GM23248 (cell line): ENCODE measurements around the gene CLEC3B. TPM values are rescaled to one million over a fixed set of nuclear protein-coding genes. Genes with fewer than 3 reads are reported as not detected.

Experiments used
- DNase-seq: peaks from one replicate; pipeline ENCODE4 v3.0.0-alpha.2; 2015
- H2AFZ ChIP-seq: fragments of 200-600 bp; sonication (generic); 2 replicates; pipeline ENCODE4 v1.6.1; 2016; ENCODE audit warnings: antibody characterized with exemption
- H3F3A ChIP-seq: fragments of 200-600 bp; sonication (generic); 2 replicates; pipeline ENCODE4 v1.6.1; 2016; ENCODE audit warnings: mild to moderate bottlenecking, antibody characterized with exemption, mixed run types; ENCODE audit not compliant: insufficient read depth
- H3K27ac ChIP-seq: fragments of 200-600 bp; sonication (generic); 2 replicates; pipeline ENCODE4 v1.5.1; 2016; ENCODE audit warnings: mild to moderate bottlenecking
- H3K27me3 ChIP-seq: fragments of 200-600 bp; sonication (generic); replicated peaks from 2 replicates; pipeline ENCODE4 v1.6.1; 2016; ENCODE audit warnings: mild to moderate bottlenecking; ENCODE audit not compliant: insufficient read depth
- H3K36me3 ChIP-seq: fragments of 200-600 bp; sonication (generic); 2 replicates; pipeline ENCODE4 v1.6.1; 2016; ENCODE audit warnings: low read depth, mild to moderate bottlenecking
- H3K4me1 ChIP-seq: fragments of 200-600 bp; sonication (generic); 2 replicates; pipeline ENCODE4 v1.6.1; 2016; ENCODE audit warnings: mild to moderate bottlenecking; ENCODE audit not compliant: insufficient read depth
- H3K4me2 ChIP-seq: fragments of 200-600 bp; sonication (generic); one replicate; pipeline ENCODE4 v1.6.1; 2016; ENCODE audit warnings: mild to moderate bottlenecking; ENCODE audit not compliant: unreplicated experiment
- H3K4me3 ChIP-seq: fragments of 200-600 bp; sonication (generic); 2 replicates; pipeline ENCODE4 v1.5.1; 2016; ENCODE audit warnings: mild to moderate bottlenecking
- H3K79me2 ChIP-seq: fragments of 200-600 bp; sonication (generic); 2 replicates; pipeline ENCODE4 v1.6.1; 2016; ENCODE audit warnings: mild to moderate bottlenecking; ENCODE audit not compliant: insufficient read depth
- H3K9ac ChIP-seq: fragments of 200-600 bp; sonication (generic); 2 replicates; pipeline ENCODE4 v1.6.1; 2016; ENCODE audit warnings: mild to moderate bottlenecking
- H3K9me2 ChIP-seq: fragments of 200-600 bp; sonication (generic); 2 replicates; pipeline ENCODE4 v1.6.1; 2016; ENCODE audit warnings: mixed run types, mild to moderate bottlenecking, moderate library complexity; ENCODE audit not compliant: insufficient read depth
- H3K9me3 ChIP-seq: fragments of 200-600 bp; sonication (generic); one replicate; pipeline ENCODE4 v1.6.1; 2017; ENCODE audit warnings: low read depth
- H4K20me1 ChIP-seq: fragments of 200-600 bp; sonication (generic); 2 replicates; pipeline ENCODE4 v1.6.0; 2016; ENCODE audit not compliant: insufficient read depth
- EZH2 ChIP-seq: fragments of 200-600 bp; sonication (generic); IDR thresholded peaks from 2 replicates; pipeline ENCODE4 v1.6.1; 2018; ENCODE audit warnings: antibody characterized with exemption, mild to moderate bottlenecking; ENCODE audit not compliant: insufficient read depth, poor library complexity, severe bottlenecking
- EZH2phosphoT487 ChIP-seq: fragments of 200-600 bp; sonication (generic); IDR thresholded peaks from 2 replicates; pipeline ENCODE4 v1.6.1; 2018; ENCODE audit warnings: antibody characterized with exemption, moderate library complexity, mild to moderate bottlenecking, low read depth; ENCODE audit not compliant: insufficient read depth
- WGBS, 2 experiments: methylation state at CpG; one replicate each; pipeline ENCODE4 v1.1.6; 2015 to 2017; ENCODE audit warnings: low lambda C conversion rate in 2 of 2, low coverage in 1 of 2; ENCODE audit errors: missing lambda C conversion rate in 2 of 2; 5-methylcytosine and 5-hydroxymethylcytosine counted together
- in situ Hi-C: fragments of 300-500 bp; cut with MboI; formaldehyde crosslinking; loops from 2 replicates; pipeline ENCODE4 v1.15.0; 2020
- polyA plus RNA-seq: library from polyadenylated mRNA; unstranded; fragments of >200 nt; fragmentation: Nextera tagmentation; extraction: Ambion mirVana; gene quantifications from 2 replicates; pipeline ENCODE4 v1.2.1, GENCODE V29; 2016
- total RNA-seq: library from RNA; depleted of rRNA; stranded (reverse); fragments of >200 nt; shearing (Covaris generic); gene quantifications from 2 replicates; pipeline ENCODE4 v1.2.3, GENCODE V29; 2014

CLEC3B gene
- total and polyA plus RNA-seq, 2 experiments from 2014 or later = 45.4 to 48.8 TPM

DNA sequence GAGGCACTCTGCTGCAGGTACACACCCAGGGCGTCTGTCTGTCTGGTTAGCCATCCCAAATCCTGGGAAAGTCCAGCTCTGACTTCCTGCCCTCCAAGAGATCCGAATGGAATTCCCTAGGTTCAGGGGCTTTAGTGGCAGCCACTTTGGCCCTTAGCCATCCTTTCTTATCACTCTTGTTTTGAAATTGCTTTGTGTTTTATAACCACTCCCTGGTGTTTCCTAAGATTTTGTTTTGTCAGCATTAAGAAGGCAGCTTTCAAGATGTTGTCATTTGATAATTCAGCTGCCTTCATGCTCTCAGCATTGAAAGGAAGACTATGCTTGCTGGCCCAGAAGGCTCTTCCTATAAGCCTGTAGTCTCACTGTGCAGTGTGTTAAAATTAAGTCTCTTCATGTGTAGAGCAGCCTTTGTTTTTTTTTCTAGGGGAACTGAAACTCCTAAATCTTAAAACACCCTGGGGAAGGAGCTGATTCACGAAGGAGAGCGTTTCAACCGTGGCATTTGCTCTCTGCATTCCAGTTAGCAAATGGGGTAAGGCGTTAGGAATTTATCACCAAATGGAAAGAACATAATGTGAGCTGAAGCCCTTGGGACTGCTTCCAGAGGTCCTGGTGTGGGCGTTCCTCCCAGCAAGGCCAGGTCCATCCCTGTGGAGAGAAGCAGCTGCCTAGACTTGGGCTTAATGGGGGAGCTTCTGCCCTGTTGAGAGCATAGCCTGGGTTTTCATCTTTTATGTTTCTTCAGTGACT, 14.2 kb upstream of the CLEC3B start:
- Histone ChIP-seq H3K4me1 (peaks cover 63% of the 10 kb centered on the region), H3K4me2 (peak overlapping the region; percentile 79), H3K27ac (peak overlapping the region; percentile 93), H3K9me3 (no peaks in the 10 kb centered on the region), H3K9ac (peak overlapping the region; percentile 74), H3K4me3 (peak overlapping the region; percentile 56), H2AFZ (no peak overlapping the region), H3F3A (peaks cover 50% of the 10 kb centered on the region), H3K9me2 (no peaks in the 10 kb centered on the region), H3K27me3 (no peaks in the 10 kb centered on the region), H3K36me3 (no peaks in the 10 kb centered on the region), H4K20me1 (no peaks in the 10 kb centered on the region), H3K79me2 (no peaks in the 10 kb centered on the region)
- in situ Hi-C loops = no loop called here
- TF ChIP-seq EZH2 = no peak
- 0 to 1% methylated on average over 7 of the region's 7 CpGs for WGBS, 2 experiments
- DNase-seq = peak; percentile 97

DNA sequence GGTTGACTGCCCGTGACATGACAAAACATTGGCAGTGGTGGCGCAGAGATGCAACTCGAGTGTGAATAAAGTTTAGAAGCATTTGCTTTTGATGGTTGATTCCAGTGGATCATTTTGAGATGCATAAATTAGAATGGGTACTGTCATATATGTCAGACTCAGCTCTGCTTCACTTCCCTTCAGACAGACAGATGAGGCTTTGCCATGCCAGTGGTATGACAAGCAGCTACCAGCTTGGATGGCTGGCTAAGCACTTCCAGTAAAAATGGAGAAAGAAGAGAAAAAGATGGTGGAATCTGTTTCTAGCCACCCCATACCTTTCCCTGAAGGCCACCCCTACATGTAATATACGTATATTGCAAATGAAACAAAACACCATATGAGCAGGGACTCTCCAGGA, 13.5 kb upstream of the CLEC3B start:
- Histone ChIP-seq H3K9me2 (no peaks in the 10 kb centered on the region), H3K27me3 (no peaks in the 10 kb centered on the region), H3K36me3 (no peaks in the 10 kb centered on the region), H3K9me3 (no peaks in the 10 kb centered on the region), H4K20me1 (no peaks in the 10 kb centered on the region), H3K4me2 (peak overlapping the region; percentile 79), H3K79me2 (no peaks in the 10 kb centered on the region), H3K9ac (peak overlapping the region; percentile 39), H2AFZ (no peak overlapping the region), H3F3A (peaks cover 44% of the 10 kb centered on the region), H3K4me3 (0 out of 2 replicates have a peak overlapping the region, but pooled peaks have one; percentile 56), H3K4me1 (peaks cover 62% of the 10 kb centered on the region), H3K27ac (peak overlapping the region; percentile 93)
- 37 to 41% methylated on average over 4 of the region's 4 CpGs for WGBS, 2 experiments
- no peak for DNase-seq
- TF ChIP-seq EZH2 (no peak), EZH2phosphoT487 (no peak)
- in situ Hi-C loops = no loop called here

GRCh38 chr3:45016916-45017315, 9.2 kb upstream of the CLEC3B start:
- Histone ChIP-seq H2AFZ (no peak overlapping the region), H3K4me1 (peaks cover 21% of the 10 kb centered on the region), H3F3A (peaks cover 9% of the 10 kb centered on the region), H3K4me2 (no peak overlapping the region), H3K4me3 (no peak overlapping the region), H3K9me2 (no peaks in the 10 kb centered on the region), H3K36me3 (no peaks in the 10 kb centered on the region), H3K9ac (no peak overlapping the region), H3K79me2 (no peaks in the 10 kb centered on the region), H3K27me3 (no peaks in the 10 kb centered on the region), H4K20me1 (no peaks in the 10 kb centered on the region), H3K9me3 (no peaks in the 10 kb centered on the region), H3K27ac (no peak overlapping the region)
- no peak for DNase-seq
- TF ChIP-seq EZH2 (no peak), EZH2phosphoT487 (no peak)
- in situ Hi-C loops = no loop called here
- 76 to 93% methylated on average over 2 of the region's 2 CpGs for WGBS, 2 experiments

- Histone ChIP-seq H3K79me2 (no peaks in the 10 kb centered on the region), H3K9ac (no peak overlapping the region), H3K9me3 (no peaks in the 10 kb centered on the region), H3K4me2 (no peak overlapping the region), H3K36me3 (no peaks in the 10 kb centered on the region), H3F3A (peaks cover 2% of the 10 kb centered on the region), H3K4me3 (no peak overlapping the region), H3K4me1 (peaks cover 14% of the 10 kb centered on the region), H4K20me1 (no peaks in the 10 kb centered on the region), H3K27me3 (no peaks in the 10 kb centered on the region), H2AFZ (no peak overlapping the region), H3K9me2 (no peaks in the 10 kb centered on the region), H3K27ac (no peak overlapping the region)
- in situ Hi-C loops = no loop called here
- WGBS, 2 experiments = 31 to 40% methylated on average over 5 of the region's 5 CpGs
- no peak for DNase-seq
- TF ChIP-seq EZH2phosphoT487 (no peak), EZH2 (no peak)
These were observed 8.3 kb upstream of the CLEC3B start for GRCh38 chr3:45017821-45018220.
